HFFc6 (cell line): ENCODE data around the gene FAM187B. TPM values are rescaled to one million over a fixed set of nuclear protein-coding genes. Genes with fewer than 3 reads are reported as not detected.
"Not testable (repeated sequence)": the region's sequence is repeated elsewhere in the genome, so short reads cannot be mapped to it uniquely, and the experiment has no call there.

Experiments
- DNase-seq: peaks from one replicate; pipeline ENCODE4 v3.0.0-alpha.2; 2018
- H3K27ac Mint-ChIP-seq: 2 replicates; pipeline ENCODE4 v1.8.0; 2020; ENCODE audit warnings: mild to moderate bottlenecking, mixed read lengths
- H3K27me3 Mint-ChIP-seq: 2 replicates; pipeline ENCODE4 v1.8.0; 2021; ENCODE audit warnings: mild to moderate bottlenecking, moderate library complexity, mixed read lengths; ENCODE audit not compliant: insufficient read depth
- H3K36me3 Mint-ChIP-seq: 2 replicates; pipeline ENCODE4 v1.8.0; 2021; ENCODE audit warnings: low read depth, mixed read lengths
- H3K4me1 Mint-ChIP-seq: 2 replicates; pipeline ENCODE4 v1.8.0; 2020; ENCODE audit warnings: low read depth, mixed read lengths
- H3K4me3 Mint-ChIP-seq: 2 replicates; pipeline ENCODE4 v1.8.0; 2020; ENCODE audit warnings: mild to moderate bottlenecking, moderate library complexity, mixed read lengths
- H3K9me3 Mint-ChIP-seq: 2 replicates; pipeline ENCODE4 v1.8.0; 2020; ENCODE audit warnings: mild to moderate bottlenecking, mixed read lengths
- CTCF ChIP-seq: fragments of 200-600 bp; sonication (generic); IDR thresholded peaks from 2 replicates; pipeline ENCODE4 v1.5.0; 2021; ENCODE audit warnings: antibody characterized with exemption, mild to moderate bottlenecking
- total RNA-seq, 6 experiments: library from RNA; stranded (reverse); fragmentation: NEBNext Ultra II Directional; extraction: Animal tissue kit (Norgen Biotek cat#: 25700); gene quantifications; 2 replicates in 1 of 6; 3 replicates in 5 of 6; pipeline ENCODE4 v1.2.3, GENCODE V29; 2021

Gene FAM187B
- total RNA-seq, 6 experiments from 2014 or later = not detected

GRCh38 chr19:35247526-35248309 is 19.2 kb upstream of the FAM187B start:
- H3K9me3 Mint-ChIP-seq = peaks cover 6% of the 10 kb centered on the region; the same call in 1 of the 2 replicates
- H3K4me3 Mint-ChIP-seq = no peak overlapping the region
- H3K4me1 Mint-ChIP-seq = no peaks in the 10 kb centered on the region
- peaks cover 5% of the 10 kb centered on the region; the same call in 1 of the 2 replicates for H3K36me3 Mint-ChIP-seq
- TF ChIP-seq CTCF = no peak
- no peak overlapping the region; the same call in 1 of the 2 replicates for H3K27ac Mint-ChIP-seq
- DNase-seq = no peak
- peaks cover 45% of the 10 kb centered on the region for H3K27me3 Mint-ChIP-seq

DNA sequence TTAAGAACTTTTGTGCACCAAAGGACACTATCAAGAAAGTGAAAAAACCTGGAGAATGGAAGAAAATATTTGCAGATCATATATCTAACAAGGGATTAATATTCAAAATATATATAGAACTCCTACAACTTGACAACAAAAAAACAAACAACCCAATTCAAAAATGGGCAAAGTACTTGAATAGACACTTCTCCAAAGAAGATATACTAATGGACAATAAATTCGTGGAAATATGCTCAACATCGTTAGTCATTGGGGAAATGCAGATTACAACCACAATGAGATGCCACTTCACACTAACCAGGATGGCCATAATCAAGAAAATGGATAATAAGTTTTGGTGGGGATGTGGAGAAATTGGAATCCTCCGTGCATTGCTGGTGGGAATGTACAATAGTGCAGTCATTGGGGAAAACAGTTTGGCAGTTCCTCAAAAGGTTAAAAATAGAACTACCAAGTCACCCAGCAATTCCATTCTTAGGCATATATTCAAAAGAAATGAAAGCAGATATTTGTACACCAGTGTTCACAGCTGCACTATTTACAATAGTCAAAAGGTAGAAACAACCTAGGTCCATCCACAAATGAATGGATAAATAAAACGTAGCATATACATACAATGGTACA is 18.0 kb upstream of the FAM187B start:
- Mint-ChIP-seq H3K4me3 (no peak overlapping the region), H3K9me3 (peaks cover 9% of the 10 kb centered on the region; the same call in 1 of the 2 replicates), H3K27me3 (peaks cover 43% of the 10 kb centered on the region), H3K36me3 (peaks cover 5% of the 10 kb centered on the region; the same call in 1 of the 2 replicates), H3K27ac (no peak overlapping the region), H3K4me1 (no peaks in the 10 kb centered on the region)
- no peak for DNase-seq
- TF ChIP-seq CTCF = no peak

DNA sequence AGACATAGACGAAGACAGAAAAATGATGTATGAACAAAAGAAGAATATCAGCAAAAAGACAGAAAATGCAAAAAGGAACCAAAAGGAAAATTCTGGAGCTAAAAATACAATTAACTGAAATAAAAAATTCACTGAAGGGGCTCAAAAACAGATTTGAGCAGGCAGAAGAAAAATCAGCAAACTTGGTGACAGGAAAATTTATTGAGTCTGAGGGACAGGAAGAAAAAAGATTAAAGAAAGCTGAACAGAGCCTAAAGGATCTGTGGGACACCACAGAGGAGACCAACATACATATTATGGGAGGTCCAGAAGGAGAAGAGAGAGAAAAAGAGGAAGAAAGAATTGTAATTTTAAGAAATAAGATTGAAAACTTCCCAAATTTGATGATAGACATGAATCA is 12.9 kb upstream of the FAM187B start:
- no peak for TF ChIP-seq CTCF
- Mint-ChIP-seq H3K4me1 (no peaks in the 10 kb centered on the region), H3K4me3 (no peak overlapping the region), H3K27ac (no peak overlapping the region), H3K36me3 (peaks cover 5% of the 10 kb centered on the region; the same call in 1 of the 2 replicates), H3K27me3 (peaks cover 39% of the 10 kb centered on the region), H3K9me3 (peaks cover 14% of the 10 kb centered on the region)
- no peak for DNase-seq

DNA sequence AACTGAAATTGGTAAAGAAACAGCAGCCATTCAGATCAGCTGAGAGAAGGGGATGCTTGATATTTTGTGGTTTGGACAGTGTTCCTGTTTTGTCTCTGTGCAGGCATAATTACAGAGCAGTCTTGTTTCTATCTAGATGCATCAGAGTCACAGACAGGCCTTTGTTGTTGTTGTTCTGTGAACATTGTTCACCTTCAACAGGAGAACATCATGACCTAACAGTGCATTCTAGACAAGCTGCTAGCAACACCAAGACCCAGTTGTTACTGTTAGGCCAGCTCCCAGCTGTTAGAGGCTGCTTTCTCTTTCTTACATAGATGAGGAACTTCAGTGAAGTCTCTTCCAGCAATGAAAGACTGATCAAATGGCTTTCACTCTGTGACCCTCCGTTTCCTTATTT is 11.8 kb upstream of the FAM187B start:
- peaks cover 14% of the 10 kb centered on the region for H3K9me3 Mint-ChIP-seq
- no peak for TF ChIP-seq CTCF
- no peak overlapping the region for H3K4me3 Mint-ChIP-seq
- no peaks in the 10 kb centered on the region for H3K4me1 Mint-ChIP-seq
- H3K27me3 Mint-ChIP-seq = peaks cover 32% of the 10 kb centered on the region
- no peak for DNase-seq
- no peaks in the 10 kb centered on the region; the same call in 1 of the 2 replicates for H3K36me3 Mint-ChIP-seq
- H3K27ac Mint-ChIP-seq = no peak overlapping the region

- Mint-ChIP-seq H3K27me3 (peaks cover 30% of the 10 kb centered on the region), H3K9me3 (peaks cover 12% of the 10 kb centered on the region)
- DNase-seq, H3K36me3 Mint-ChIP-seq, H3K4me3 Mint-ChIP-seq, H3K27ac Mint-ChIP-seq, H3K4me1 Mint-ChIP-seq: not testable (repeated sequence)
Observed at GRCh38 chr19:35239597-35239996, 11.1 kb upstream of the FAM187B start.
